ENCODE results near the gene RNASE12.
"Not testable (repeated sequence)": the region's sequence is repeated elsewhere in the genome, so short reads cannot be mapped to it uniquely, and the experiment has no call there.

Gene RNASE12

DNA sequence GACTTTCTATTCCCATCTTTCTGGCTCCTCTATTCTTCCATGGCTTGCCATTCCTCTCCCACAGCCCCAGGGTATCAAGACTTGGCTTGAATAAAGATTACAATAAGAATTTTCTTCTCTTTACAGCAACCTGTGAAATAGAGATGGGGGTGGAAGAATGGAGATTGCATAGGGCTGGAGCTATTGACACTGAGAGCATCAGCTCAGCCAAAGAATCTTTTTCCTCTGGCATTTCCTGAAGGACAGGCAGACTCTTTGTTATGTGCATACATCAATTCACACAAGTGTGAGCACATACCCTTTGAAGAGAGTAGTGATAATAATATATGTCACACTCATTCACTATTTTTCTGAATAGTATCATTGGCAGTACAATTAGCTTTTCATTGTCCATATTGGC, 8.0 kb downstream of the RNASE12 start:
- TF ChIP-seq, protein P1, sequence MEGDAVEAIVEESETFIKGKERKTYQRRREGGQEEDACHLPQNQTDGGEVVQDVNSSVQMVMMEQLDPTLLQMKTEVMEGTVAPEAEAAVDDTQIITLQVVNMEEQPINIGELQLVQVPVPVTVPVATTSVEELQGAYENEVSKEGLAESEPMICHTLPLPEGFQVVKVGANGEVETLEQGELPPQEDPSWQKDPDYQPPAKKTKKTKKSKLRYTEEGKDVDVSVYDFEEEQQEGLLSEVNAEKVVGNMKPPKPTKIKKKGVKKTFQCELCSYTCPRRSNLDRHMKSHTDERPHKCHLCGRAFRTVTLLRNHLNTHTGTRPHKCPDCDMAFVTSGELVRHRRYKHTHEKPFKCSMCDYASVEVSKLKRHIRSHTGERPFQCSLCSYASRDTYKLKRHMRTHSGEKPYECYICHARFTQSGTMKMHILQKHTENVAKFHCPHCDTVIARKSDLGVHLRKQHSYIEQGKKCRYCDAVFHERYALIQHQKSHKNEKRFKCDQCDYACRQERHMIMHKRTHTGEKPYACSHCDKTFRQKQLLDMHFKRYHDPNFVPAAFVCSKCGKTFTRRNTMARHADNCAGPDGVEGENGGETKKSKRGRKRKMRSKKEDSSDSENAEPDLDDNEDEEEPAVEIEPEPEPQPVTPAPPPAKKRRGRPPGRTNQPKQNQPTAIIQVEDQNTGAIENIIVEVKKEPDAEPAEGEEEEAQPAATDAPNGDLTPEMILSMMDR (IDR thresholded peaks at IDR 0.05; ENCODE audit: poor library complexity, severe bottlenecking) = no peak
- ATAC-seq (ENCODE audit: low read depth) (no peak), DNase-seq (ENCODE audit: low spot score) (no peak)
- Histone ChIP-seq H3K27ac (ENCODE audit: poor library complexity, severe bottlenecking) (no peak overlapping the region), H3K36me3 (ENCODE audit: low read depth) (no peaks in the 10 kb centered on the region), H3K4me3 (ENCODE audit: severe bottlenecking) (no peak overlapping the region), H3K4me1 (ENCODE audit: insufficient read depth, poor library complexity, severe bottlenecking) (no peaks in the 10 kb centered on the region), H3K9me3 (ENCODE audit: severe bottlenecking) (no peaks in the 10 kb centered on the region), H3K27me3 (ENCODE audit: insufficient read depth, poor library complexity, severe bottlenecking) (peaks cover 10% of the 10 kb centered on the region)

- Histone ChIP-seq H3K36me3 (ENCODE audit: low read depth) (no peaks in the 10 kb centered on the region), H3K9me3 (ENCODE audit: severe bottlenecking) (no peaks in the 10 kb centered on the region), H3K4me1 (ENCODE audit: insufficient read depth, poor library complexity, severe bottlenecking) (no peaks in the 10 kb centered on the region), H3K27me3 (ENCODE audit: insufficient read depth, poor library complexity, severe bottlenecking) (peaks cover under 1% of the 10 kb centered on the region), H3K27ac (ENCODE audit: poor library complexity, severe bottlenecking) (no peak overlapping the region), H3K4me3 (ENCODE audit: severe bottlenecking) (no peak overlapping the region)
- DNase-seq (ENCODE audit: low spot score) = no peak
- no peak for ATAC-seq (ENCODE audit: low read depth)
- TF ChIP-seq, protein P1 (IDR thresholded peaks at IDR 0.05; ENCODE audit: poor library complexity, severe bottlenecking) = no peak
Measured at GRCh38 chr14:20580242-20580641, 10.9 kb downstream of the RNASE12 start.

GRCh38 chr14:20578784-20579502, 12.2 kb downstream of the RNASE12 start:
- H3K9me3 ChIP-seq (ENCODE audit: severe bottlenecking) = no peaks in the 10 kb centered on the region
- no peaks in the 10 kb centered on the region for H3K27me3 ChIP-seq (ENCODE audit: insufficient read depth, poor library complexity, severe bottlenecking)
- H3K4me3 ChIP-seq (ENCODE audit: severe bottlenecking) = no peak overlapping the region
- ATAC-seq (ENCODE audit: low read depth) = no peak
- no peaks in the 10 kb centered on the region for H3K36me3 ChIP-seq (ENCODE audit: low read depth)
- TF ChIP-seq, protein P1 (IDR thresholded peaks at IDR 0.05; ENCODE audit: poor library complexity, severe bottlenecking) = no peak
- DNase-seq (ENCODE audit: low spot score) = no peak
- no peak overlapping the region for H3K27ac ChIP-seq (ENCODE audit: poor library complexity, severe bottlenecking)
- no peaks in the 10 kb centered on the region for H3K4me1 ChIP-seq (ENCODE audit: insufficient read depth, poor library complexity, severe bottlenecking)

- no peak overlapping the region for H3K4me3 ChIP-seq (ENCODE audit: severe bottlenecking)
- ATAC-seq (ENCODE audit: low read depth) (no peak), DNase-seq (ENCODE audit: low spot score) (no peak)
- TF ChIP-seq, protein P1 (IDR thresholded peaks at IDR 0.05; ENCODE audit: poor library complexity, severe bottlenecking) = no peak
- no peak overlapping the region for H3K27ac ChIP-seq (ENCODE audit: poor library complexity, severe bottlenecking)
- H3K4me1 ChIP-seq (ENCODE audit: insufficient read depth, poor library complexity, severe bottlenecking) = no peaks in the 10 kb centered on the region
- no peaks in the 10 kb centered on the region for H3K36me3 ChIP-seq (ENCODE audit: low read depth)
- no peaks in the 10 kb centered on the region for H3K27me3 ChIP-seq (ENCODE audit: insufficient read depth, poor library complexity, severe bottlenecking)
- no peaks in the 10 kb centered on the region for H3K9me3 ChIP-seq (ENCODE audit: severe bottlenecking)
Measured at GRCh38 chr14:20578325-20578724, 12.9 kb downstream of the RNASE12 start.

DNA sequence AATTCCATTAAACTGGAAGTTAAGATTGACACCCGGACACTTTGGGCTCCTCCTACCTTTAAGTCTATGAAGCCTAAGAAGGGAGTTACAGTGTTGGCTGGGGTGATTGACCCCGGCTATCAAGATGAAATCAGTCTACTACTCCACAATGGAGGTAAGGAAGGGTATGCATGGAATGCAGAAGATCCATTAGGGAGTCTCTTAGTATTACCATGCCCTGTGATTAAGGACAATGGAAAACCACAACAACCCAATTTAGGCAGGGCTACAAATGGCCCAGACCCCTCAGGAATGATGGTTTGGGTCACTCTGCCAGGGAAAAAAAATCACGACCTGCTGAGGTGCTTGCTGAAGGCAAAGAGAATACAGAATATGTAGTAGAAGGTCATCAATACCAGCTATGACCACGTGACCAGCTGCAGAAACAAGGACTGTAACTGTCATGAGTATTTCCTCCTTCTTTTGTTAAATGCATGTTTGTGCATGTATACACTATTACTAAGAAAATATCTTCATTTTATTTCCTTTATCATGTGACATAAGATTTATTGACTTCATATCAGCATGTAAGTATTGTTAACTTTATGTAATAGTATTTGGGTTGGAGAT, 18.7 kb downstream of the RNASE12 start:
- not testable (repeated sequence) for H3K27me3 ChIP-seq (ENCODE audit: insufficient read depth, poor library complexity, severe bottlenecking); ATAC-seq (ENCODE audit: low read depth); H3K9me3 ChIP-seq (ENCODE audit: severe bottlenecking); DNase-seq (ENCODE audit: low spot score); H3K4me1 ChIP-seq (ENCODE audit: insufficient read depth, poor library complexity, severe bottlenecking); H3K36me3 ChIP-seq (ENCODE audit: low read depth); H3K4me3 ChIP-seq (ENCODE audit: severe bottlenecking); H3K27ac ChIP-seq (ENCODE audit: poor library complexity, severe bottlenecking)

DNA sequence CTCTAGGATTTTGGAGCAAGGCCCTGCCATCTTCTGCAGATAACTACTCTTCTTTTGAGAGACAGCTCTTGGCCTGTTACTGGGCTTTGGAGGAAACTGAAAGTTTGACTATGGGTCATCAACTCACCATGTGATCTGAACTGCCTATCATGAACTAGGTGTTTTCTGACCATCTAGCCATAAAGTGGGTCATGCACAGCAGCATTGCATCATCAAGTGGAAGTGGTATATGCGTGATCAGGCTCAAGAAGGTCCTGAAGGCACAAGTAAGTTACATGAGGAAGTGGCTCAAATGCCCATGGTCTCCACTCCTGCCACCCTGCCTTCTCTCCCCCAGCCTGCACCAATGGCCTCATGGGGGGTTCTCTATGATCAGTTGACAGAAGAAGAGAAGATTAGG, 20.5 kb downstream of the RNASE12 start:
- H3K27ac ChIP-seq (ENCODE audit: poor library complexity, severe bottlenecking); H3K27me3 ChIP-seq (ENCODE audit: insufficient read depth, poor library complexity, severe bottlenecking); ATAC-seq (ENCODE audit: low read depth); DNase-seq (ENCODE audit: low spot score); H3K9me3 ChIP-seq (ENCODE audit: severe bottlenecking); H3K36me3 ChIP-seq (ENCODE audit: low read depth); H3K4me1 ChIP-seq (ENCODE audit: insufficient read depth, poor library complexity, severe bottlenecking); H3K4me3 ChIP-seq (ENCODE audit: severe bottlenecking): not testable (repeated sequence)

DNA sequence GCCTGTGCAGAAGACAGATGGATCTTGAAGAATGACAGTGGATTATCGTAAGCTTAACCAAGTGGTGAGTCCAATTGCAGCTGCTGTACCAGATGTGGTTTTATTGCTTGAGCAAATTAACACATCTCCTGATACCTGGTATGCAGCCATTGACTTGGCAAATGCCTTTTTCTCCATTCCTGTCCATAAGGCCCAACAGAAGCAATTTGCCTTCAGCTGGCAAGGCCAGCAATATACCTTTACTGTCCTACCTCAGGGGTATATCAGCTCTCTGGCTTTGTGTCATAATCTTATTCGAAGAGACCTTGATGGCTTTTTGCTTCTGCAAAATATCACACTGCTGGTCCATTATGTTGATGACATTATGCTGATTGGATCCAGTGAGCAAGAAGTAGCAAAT, 21.3 kb downstream of the RNASE12 start:
- not testable (repeated sequence) for H3K4me1 ChIP-seq (ENCODE audit: insufficient read depth, poor library complexity, severe bottlenecking); H3K27me3 ChIP-seq (ENCODE audit: insufficient read depth, poor library complexity, severe bottlenecking); H3K36me3 ChIP-seq (ENCODE audit: low read depth)

More for the DNA sequence above, 21.3 kb downstream of the RNASE12 start:
- DNase-seq (ENCODE audit: low spot score); H3K9me3 ChIP-seq (ENCODE audit: severe bottlenecking); H3K27ac ChIP-seq (ENCODE audit: poor library complexity, severe bottlenecking); ATAC-seq (ENCODE audit: low read depth); H3K4me3 ChIP-seq (ENCODE audit: severe bottlenecking): not testable (repeated sequence)
